HG02973 (cell line): ENCODE results near the gene FOXE3.
"Not testable (repeated sequence)": the region's sequence is repeated elsewhere in the genome, so short reads cannot be mapped to it uniquely, and the experiment has no call there.

Source experiments
- ATAC-seq: cut with Tn5 transposase; IDR thresholded peaks from one replicate; pipeline ENCODE4 v1.9.1; 2021; ENCODE audit warnings: moderate library complexity; ENCODE audit not compliant: unreplicated experiment

Gene FOXE3

DNA sequence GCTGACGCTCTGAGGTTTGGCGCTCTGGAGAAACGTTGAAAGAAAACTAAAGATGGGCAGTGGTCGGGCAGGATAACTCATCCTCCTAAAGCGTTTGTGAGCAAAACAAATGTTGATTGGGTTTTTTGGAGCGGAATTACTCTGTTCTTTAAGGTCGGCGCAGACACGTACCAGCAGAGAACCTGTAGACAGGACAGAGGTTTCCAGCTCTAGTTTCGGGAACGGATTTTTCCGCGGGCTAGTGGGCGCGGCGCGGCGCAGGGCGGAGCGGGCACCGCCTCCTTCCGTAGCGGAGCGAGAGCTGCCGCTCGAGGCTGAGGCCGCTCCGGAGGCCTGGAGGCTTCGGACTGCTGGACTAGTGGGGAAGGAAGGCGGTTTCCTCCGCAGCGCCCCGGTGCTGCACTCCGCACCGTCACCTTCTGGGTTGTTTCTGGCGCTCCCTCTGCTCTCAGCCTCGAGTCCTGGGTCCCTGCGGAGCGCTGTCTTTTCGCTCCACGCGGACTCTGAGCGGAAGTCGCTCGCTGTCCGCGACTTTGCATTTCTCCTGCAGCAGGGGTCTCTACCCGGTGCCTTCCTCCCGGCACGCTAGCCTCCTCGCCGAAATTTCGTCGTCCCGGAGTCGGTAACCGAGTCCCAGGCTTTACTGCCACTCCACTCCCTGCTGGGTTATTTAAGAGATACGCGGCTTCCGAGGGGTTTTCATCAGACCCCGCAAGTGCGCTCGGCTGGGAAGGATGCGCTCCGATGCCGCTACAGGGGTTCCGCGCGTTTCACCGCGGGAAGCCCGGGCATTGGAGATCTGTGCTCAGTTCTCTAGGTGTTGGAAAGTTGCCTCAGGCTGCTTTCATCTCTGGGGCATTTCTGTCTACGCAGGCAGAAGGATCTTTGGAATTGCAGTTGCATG is 28.7 kb downstream of the FOXE3 start:
- no peak for ATAC-seq

DNA sequence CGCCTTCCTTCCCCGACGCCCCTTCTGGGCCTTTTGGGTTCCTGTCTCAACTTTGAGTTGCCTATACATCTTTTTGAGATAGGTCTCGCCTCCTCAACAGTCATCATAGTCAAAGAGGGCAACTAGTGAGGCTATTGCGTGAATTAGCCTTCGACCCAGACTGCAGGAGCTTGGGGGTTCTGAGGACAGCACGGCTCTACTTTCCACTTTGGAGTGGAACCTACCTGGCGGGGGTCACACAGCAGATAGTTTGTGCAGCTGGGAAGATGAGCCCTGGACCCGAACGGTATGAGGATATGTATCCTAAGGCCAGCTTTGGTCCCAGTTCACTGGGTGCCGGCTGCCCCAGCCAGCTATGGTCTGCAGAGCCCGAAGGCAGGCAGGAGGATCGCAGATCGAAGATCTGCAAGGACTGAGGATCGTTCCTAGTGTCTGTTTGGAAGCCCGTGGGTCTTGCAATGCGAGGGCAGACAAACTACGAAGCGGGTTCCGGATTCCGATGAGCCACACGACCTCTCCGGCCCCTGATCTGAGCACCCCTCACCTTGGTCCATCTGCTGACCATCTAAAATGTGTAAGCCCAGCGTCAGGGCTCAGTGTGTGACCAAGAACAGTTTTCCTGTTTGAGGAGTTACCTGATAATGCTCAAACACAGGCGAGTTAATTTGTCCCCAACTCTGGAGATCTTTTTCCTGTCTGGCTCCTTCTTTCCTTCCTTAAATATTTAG is 29.9 kb downstream of the FOXE3 start:
- ATAC-seq: no peak

DNA sequence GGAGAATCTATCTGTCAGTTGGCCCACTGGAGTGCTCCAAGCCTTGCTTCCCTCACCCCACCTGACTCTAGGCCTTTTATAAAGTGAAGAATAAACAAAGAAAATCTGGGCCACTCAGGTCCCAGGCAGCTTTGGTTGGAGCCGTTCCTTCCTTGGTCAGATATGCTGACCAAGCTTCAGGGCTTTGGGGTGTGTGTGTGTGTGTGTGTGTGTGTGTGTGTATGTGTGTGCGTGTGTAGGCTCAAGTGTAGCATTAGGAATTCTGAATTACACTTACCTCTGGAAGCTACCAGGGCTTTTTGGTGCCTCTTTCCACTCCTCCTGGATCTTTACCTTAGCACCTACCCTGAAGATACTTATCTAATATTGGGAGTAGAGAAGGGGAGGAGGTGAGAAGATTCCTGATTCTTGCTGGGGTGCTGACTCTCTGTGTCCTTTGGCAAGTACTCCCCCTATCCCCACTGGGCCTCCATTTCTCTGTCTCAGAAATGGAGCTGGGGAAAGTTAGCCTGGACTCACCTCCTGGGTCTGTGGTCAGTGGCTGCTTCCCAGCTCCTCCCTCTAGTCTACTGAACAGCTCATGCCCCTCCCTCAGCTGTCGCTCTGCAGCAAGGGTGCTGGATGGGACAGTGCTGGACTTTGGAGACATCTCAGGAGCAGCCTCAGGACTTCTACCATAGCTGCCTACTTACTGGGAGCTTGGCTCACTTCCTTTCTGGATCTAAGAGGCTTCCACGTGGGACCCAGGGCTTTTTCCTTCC is 32.6 kb downstream of the FOXE3 start:
- ATAC-seq: no peak

DNA sequence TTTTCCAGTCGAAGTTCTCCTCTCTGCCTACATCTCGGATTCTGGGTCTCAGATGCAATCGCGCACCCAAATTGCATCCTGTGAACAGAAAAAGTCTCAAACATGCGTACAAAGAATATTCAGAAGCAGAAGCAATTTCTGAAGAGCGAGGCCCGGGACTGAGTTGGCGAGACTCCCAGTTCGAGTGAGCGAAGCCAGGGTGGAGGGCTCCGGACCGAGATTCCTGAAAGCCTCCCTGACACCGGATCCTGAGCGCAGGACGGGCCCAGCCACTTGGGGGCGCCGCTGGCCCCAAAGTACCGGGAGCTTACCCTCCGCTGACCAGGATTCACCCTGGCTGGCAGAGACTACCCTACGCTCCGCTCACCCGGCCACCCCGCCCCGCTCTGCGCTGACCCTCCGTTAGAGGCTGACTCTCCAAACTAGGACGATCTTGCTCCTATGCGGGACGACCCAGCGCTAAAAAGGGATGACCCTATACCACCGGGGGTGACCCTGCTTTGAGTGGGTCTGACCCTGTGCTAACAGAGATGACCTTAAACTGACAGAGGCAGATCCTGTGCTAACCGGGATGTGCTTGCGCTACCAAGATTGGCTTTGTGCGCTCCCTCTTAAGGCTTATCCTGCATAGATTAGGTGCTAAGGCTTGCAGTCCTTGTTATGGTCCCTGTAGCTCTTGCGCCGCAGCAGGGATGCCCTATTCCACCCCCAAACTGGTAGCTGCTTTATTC is 33.9 kb downstream of the FOXE3 start:
- ATAC-seq: no peak

DNA sequence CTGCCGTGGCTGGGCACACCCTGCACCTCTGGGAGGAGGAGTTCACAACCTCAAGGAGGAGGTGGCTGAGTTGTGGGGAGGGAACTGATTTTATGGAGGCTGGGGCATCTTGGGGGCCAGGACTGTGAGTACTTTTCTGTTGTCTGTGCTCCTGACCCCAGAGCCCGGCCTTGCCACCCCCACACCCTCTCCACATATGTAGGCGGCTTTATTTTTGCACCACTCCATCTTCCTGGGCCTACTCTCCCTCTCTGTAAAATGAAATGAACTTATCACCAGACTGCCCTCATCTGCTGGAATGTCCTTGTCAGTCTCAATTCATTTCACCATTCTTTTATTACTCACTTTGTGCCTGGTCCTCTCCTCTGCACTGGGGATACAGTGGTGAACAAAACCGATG is 34.5 kb downstream of the FOXE3 start:
- no peak for ATAC-seq

DNA sequence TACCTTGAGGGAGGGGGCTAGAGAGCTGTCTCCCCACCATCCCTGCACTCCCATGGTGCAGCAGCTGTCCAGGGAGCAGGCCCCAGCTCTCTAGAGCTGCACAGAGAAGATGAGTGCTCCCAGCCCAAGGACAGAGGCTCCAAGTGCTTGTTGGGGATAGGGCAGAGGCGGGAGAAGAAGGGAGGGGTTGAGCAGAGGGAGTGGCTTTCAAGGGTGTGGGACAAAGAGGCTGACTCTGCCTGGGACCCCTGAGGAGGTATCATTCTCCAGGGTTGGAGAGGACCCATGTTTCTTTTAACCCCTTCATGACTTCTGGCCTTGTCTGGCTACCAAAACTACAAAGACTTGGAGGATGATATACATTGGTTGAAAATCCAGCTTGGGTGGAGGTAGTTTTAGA is 36.3 kb downstream of the FOXE3 start:
- no peak for ATAC-seq

DNA sequence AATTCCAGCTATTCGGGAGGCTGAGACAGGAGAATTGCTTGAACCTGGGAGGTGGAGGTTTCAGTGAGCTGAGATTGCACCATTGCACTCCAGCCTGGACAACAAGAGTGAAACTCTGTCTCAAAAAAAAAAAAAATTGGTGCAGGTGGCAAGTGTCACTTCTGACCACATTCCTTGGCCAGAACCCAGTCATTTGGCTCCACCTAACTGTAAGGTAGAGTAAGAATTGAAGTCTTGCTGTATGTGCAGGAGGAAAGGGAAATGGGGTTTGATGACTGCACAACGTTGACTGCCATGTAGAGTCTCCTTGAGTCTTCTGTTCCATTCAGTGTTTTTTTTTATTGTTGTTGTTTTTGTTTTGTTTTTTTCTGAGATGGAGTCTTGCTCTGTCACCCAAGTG is 37.8 kb downstream of the FOXE3 start:
- ATAC-seq: not testable (repeated sequence)

DNA sequence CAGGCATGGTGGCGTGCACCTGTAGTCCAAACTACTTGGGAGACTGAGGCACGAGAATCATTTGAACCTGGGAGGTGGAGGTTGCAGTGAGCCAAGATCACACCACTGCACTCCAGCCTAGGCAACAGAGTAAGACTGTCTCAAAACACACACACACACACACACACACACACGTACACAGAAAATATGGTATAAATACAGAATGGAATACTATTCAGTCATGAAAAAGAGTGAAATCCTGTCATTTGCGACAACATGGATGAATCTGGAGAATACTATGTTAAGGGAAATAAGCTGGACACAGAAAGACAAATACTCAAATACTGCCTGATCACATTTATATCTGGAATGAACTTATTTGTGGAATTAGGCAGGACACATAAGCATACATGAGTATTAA is 40.2 kb downstream of the FOXE3 start:
- ATAC-seq: no peak

DNA sequence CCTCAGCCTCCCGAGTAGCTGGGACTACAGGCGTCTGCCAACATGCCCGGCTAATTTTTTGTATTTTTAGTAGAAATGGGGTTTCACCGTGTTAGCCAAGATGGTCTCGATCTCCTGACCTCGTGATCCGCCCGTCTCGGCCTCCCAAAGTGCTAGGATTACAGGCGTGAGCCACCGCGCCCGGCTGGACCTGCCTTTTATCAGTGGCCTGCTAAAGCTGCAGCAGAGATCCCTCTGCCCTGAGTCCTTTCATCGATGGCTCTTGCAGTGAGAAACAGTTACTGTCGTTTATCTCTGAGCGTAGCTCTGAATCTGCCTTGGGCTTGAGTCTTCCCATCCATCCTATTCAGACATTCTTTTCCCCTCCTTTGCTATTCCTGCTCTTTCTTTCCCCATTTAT is 41.5 kb downstream of the FOXE3 start:
- ATAC-seq: not testable (repeated sequence)

DNA sequence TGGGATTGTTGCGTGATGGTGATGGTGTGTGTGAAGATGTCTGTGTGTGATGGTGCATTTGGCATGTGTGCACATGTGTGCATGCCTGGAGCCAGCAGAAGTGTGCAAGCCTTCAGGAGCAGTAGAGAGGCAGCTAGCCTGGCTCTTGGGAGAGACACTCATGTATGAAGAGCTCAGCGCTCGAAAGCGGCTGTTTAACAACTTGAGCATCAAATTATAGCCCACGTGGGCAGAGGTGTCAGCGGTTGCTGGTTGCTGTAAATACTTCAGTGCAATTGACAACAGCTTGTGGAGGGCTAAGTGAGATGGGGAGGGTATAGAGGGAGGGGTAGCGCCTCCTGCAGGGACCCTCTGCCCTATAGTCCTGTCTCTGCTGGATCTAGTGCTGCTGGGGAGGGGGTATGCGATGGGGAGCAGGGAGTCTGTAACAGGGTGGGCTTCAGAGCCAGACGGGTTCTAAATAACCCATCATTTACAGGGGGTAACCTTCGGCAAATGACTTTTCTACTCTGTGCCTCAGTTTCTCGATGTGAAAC is 43.2 kb downstream of the FOXE3 start:
- no peak for ATAC-seq

DNA sequence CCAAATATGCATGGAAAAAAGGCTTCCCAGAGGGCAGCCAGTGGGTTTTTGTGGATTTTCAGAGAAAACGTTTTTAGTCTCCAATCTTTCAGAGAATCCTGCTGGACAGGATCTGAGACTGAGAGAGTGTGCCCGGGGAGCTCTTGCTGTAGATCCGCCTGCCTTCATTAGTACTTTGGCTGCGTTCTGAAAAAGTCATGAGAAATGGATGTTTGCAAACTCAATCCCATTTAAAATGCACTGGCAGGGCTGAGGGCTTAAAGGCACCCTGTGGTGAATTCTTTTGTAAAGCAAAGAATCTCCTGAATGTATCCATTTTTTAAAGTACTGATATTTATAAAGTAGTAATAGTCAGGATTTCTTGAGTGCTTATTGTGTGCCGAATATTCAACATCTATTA is 44.0 kb downstream of the FOXE3 start:
- ATAC-seq: no peak

DNA sequence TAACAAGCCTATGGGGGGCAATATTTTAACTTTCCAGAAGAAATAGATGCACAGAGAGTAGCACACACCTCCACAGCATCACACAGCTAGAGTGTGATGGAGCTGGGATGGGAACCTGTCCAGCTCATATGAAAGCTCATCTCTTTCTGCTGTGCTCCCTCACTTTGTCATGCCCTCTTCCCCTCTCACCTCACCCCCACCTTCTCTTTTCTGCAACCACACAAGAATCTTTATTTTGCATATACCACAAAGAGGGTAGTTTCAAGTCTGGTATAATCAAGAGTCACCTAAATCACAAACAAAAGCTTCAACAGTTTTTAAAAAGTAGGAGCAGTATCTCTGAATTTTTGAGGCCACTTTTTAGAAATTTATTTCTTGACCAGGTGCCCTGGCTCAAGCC is 44.4 kb downstream of the FOXE3 start:
- ATAC-seq: no peak

DNA sequence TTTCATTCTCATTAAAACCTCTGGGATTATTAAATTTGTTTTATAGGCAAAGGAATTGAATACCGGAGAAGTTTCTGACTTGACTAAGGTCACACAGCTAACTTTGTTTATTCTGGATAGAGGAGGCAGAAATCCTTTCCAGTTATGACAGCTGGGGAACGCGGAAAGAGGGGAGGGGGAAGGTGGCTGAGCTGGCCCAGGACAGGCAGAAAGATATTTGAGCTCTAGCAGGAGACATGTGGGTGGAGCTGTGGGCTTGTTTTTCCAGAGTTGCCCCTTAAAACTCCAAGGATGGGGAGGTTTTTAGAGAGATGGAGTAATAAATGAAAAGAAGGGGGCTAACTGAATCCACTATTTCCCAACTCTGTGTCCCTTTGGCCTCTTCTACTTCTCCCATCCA is 49.5 kb downstream of the FOXE3 start:
- ATAC-seq: no peak
